Sigmoid colon (tissue), 7 donors: Measurements from ENCODE around the gene CNPY3. TPM values are rescaled to one million over a fixed set of nuclear protein-coding genes. Genes with fewer than 3 reads are reported as not detected.

Source experiments
- DNase-seq: peaks from one replicate; pipeline ENCODE4 v3.0.0-alpha.2; 2019
- H3K27ac ChIP-seq, 4 donors: fragments of 200-600 bp; sonication (generic); one replicate each; pipeline ENCODE4 v1.5.1; 2016 to 2019; ENCODE audit warnings: mild to moderate bottlenecking in 1 of 4
- H3K27me3 ChIP-seq, 3 donors: fragments of 200-600 bp; sonication (generic); one replicate each; pipeline ENCODE4 v1.5.1; 2019; ENCODE audit warnings: mild to moderate bottlenecking in 1 of 3
- H3K36me3 ChIP-seq, 4 donors: fragments of 200-600 bp; sonication (generic); one replicate each; pipeline ENCODE4 v1.5.1; 2016 to 2019
- H3K4me1 ChIP-seq, 4 donors: fragments of 200-600 bp; sonication (generic); one replicate each; pipeline ENCODE4 v1.5.1; 2017 to 2019
- H3K4me3 ChIP-seq, 4 donors: fragments of 200-600 bp; sonication (generic); one replicate each; pipeline ENCODE4 v1.5.1; 2017 to 2019; ENCODE audit warnings: mild to moderate bottlenecking in 2 of 4, moderate library complexity in 1 of 4
- H3K9me3 ChIP-seq, 4 donors: fragments of 200-600 bp in 3 of 4; sonication (generic) in 3 of 4; one replicate each; pipeline versions ENCODE4 v1.5.1 to v1.6.1; 2013 to 2019
- EP300 ChIP-seq, 4 donors: sonication (generic); formaldehyde crosslinking; IDR thresholded peaks; one replicate each; pipeline ENCODE4 v1.6.1; 2017; ENCODE audit warnings: antibody characterized with exemption in 4 of 4
- POLR2A ChIP-seq, 2 donors: fragments of 450-650 bp; IDR thresholded peaks; one replicate each; pipeline ENCODE4 v1.6.1; 2016; ENCODE audit warnings: antibody characterized with exemption in 2 of 2, mild to moderate bottlenecking in 2 of 2, moderate library complexity in 2 of 2
- POLR2AphosphoS5 ChIP-seq, 4 donors: sonication (generic); formaldehyde crosslinking; IDR thresholded peaks; one replicate each; pipeline ENCODE4 v1.6.1; 2017; ENCODE audit warnings: antibody characterized with exemption in 4 of 4
- WGBS, 2 donors: extraction: QIAGEN DNeasy Blood & Tissue Kit; methylation state at CpG; one replicate each; pipeline ENCODE4 v1.1.7; 2013; 5-methylcytosine and 5-hydroxymethylcytosine counted together
- intact Hi-C: fragments of 100-400 bp; cut with DNase I; formaldehyde crosslinking; loops from one replicate; pipeline ENCODE4 v1.15.1; 2023
- polyA plus RNA-seq, 3 donors: library from polyadenylated mRNA; stranded (reverse); fragments of 200-250 nt; gene quantifications; one replicate each; pipeline ENCODE4 v1.2.3, GENCODE V29; 2013
- total RNA-seq, 4 donors: library from RNA; depleted of rRNA; stranded (reverse); fragments of >200 nt; gene quantifications; one replicate each; pipeline ENCODE4 v1.1.0, GENCODE V29; 2016
- TF ChIP-seq, protein P1 (sequence below), 4 experiments: fragments of 450-650 bp in 3 of 4; fragments of 200-600 bp in 1 of 4; IDR thresholded peaks; one replicate each; pipeline ENCODE4 v1.5.1; 2016 to 2019; ENCODE audit warnings: antibody characterized with exemption in 4 of 4, mild to moderate bottlenecking in 3 of 4, moderate library complexity in 2 of 4
- donor health status: healthy with polysubstance abuse.
- donor health status: Bipolar disorder and iron deficiency.
- donor health status: healthy.

The CNPY3 gene
- total and polyA plus RNA-seq, 7 donors: 11.8 to 37.5 (median 23.4) TPM

DNA sequence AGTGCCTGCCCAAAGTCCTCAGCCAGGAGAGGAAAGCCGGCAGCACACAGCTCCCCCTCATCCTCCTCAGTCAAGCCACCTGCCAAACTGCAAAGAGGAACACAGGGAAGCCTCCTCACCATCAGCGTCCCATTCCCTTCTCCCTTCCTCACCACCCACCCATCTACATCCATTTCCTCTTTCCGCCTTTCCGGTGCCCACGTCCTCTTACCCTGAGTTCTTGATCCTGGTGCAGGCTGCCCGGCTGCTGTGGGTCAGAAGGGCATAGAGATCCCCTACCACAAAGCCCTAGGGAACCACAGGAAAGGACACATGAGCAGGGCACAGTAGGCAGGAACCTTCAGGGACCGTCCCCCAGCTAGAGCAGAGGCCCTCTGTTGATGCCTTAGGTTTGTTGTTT lies 37.3 kb downstream of the CNPY3 start:
- peaks cover 0 to 5% (median 2%) of the 10 kb centered on the region in 4 donors for H3K4me1 ChIP-seq
- H3K27ac ChIP-seq: no peak overlapping the region
- no peak overlapping the region for H3K4me3 ChIP-seq
- no peak for DNase-seq
- intact Hi-C loops: no loop called here
- H3K9me3 ChIP-seq: no peaks in the 10 kb centered on the region
- H3K36me3 ChIP-seq: peaks cover 18 to 65% (median 25%) of the 10 kb centered on the region in 4 donors
- no peaks in the 10 kb centered on the region for H3K27me3 ChIP-seq
- no peak for TF ChIP-seq POLR2A (IDR thresholded peaks at IDR 0.05)
- TF ChIP-seq POLR2AphosphoS5 (IDR thresholded peaks at IDR 0.05): no peak
- TF ChIP-seq EP300 (IDR thresholded peaks at IDR 0.05): no peak
- TF ChIP-seq, protein P1, sequence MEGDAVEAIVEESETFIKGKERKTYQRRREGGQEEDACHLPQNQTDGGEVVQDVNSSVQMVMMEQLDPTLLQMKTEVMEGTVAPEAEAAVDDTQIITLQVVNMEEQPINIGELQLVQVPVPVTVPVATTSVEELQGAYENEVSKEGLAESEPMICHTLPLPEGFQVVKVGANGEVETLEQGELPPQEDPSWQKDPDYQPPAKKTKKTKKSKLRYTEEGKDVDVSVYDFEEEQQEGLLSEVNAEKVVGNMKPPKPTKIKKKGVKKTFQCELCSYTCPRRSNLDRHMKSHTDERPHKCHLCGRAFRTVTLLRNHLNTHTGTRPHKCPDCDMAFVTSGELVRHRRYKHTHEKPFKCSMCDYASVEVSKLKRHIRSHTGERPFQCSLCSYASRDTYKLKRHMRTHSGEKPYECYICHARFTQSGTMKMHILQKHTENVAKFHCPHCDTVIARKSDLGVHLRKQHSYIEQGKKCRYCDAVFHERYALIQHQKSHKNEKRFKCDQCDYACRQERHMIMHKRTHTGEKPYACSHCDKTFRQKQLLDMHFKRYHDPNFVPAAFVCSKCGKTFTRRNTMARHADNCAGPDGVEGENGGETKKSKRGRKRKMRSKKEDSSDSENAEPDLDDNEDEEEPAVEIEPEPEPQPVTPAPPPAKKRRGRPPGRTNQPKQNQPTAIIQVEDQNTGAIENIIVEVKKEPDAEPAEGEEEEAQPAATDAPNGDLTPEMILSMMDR (IDR thresholded peaks at IDR 0.05): no peak
- 79 to 86% methylated on average over 7 of the region's 7 CpGs for WGBS, 2 donors

DNA sequence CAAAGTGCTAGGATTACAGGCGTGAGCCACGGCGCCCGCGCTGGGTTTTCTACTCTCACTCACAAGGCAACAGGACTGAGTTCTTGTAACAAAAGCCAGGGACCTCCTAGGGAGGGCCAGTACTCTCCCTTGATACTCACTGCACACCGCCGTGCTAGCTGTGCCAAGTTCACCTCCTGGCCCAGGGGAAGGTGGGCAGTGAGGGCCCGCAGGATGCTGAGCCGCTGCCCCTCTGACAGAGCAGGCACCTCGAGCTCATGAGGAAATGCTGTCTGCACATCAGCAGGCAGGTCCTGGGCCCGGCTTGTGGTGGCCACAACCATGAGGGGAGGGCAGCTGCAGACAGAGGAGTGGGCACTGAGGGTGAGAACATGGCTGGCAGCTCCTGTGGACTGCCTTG lies 37.9 kb downstream of the CNPY3 start:
- Histone ChIP-seq H3K27ac (no peak overlapping the region), H3K27me3 (no peaks in the 10 kb centered on the region), H3K9me3 (no peaks in the 10 kb centered on the region), H3K36me3 (peaks cover 18 to 65% (median 25%) of the 10 kb centered on the region in 4 donors), H3K4me3 (no peak overlapping the region), H3K4me1 (peaks cover 0 to 8% (median 4%) of the 10 kb centered on the region in 4 donors)
- WGBS, 2 donors: 96% methylated on average over 11 of the region's 11 CpGs
- intact Hi-C loops: no loop called here
- no peak for TF ChIP-seq POLR2AphosphoS5 (IDR thresholded peaks at IDR 0.05)
- no peak for TF ChIP-seq POLR2A (IDR thresholded peaks at IDR 0.05)
- no peak for TF ChIP-seq EP300 (IDR thresholded peaks at IDR 0.05)
- TF ChIP-seq, protein P1 (IDR thresholded peaks at IDR 0.05): no peak
- DNase-seq: no peak

DNA sequence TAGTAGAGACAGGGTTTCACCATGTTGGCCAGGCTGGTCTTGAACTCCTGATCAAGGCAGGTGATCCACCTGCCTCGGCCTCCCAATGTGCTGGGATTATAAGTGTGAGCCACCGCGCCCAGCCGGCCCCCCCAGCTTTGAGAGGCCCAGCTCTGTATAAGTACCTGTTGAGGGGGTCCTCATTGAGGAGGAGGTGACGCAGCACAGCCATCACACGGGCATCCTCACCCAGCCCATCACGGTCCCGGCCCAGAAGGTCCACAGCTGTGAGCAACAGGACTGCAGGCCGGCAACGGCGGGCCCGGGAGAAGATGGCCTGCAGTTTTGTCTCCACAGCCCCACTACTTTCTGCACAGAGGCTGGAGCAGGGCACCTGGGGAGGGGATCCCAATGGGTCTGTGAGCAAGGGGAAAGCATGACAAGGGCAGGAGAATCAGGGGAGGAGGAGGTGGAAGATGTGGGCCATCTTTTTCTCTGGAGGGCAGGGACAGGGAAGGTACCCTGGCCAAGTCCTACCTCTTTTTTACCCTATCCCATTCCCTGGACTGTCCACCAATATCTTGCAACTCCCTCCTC lies 38.9 kb downstream of the CNPY3 start:
- intact Hi-C loops: no loop called here
- no peak overlapping the region for H3K4me3 ChIP-seq
- peaks cover 0 to 8% (median 4%) of the 10 kb centered on the region in 4 donors for H3K4me1 ChIP-seq
- H3K36me3 ChIP-seq: peaks cover 18 to 60% (median 25%) of the 10 kb centered on the region in 4 donors
- H3K27ac ChIP-seq: no peak overlapping the region
- 97% methylated on average over 12 of the region's 12 CpGs for WGBS, 2 donors
- no peaks in the 10 kb centered on the region for H3K9me3 ChIP-seq
- no peaks in the 10 kb centered on the region for H3K27me3 ChIP-seq
- no peak for DNase-seq
- TF ChIP-seq EP300 (IDR thresholded peaks at IDR 0.05): no peak
- TF ChIP-seq POLR2AphosphoS5 (IDR thresholded peaks at IDR 0.05): no peak
- TF ChIP-seq, protein P1 (IDR thresholded peaks at IDR 0.05): no peak
- no peak for TF ChIP-seq POLR2A (IDR thresholded peaks at IDR 0.05)

DNA sequence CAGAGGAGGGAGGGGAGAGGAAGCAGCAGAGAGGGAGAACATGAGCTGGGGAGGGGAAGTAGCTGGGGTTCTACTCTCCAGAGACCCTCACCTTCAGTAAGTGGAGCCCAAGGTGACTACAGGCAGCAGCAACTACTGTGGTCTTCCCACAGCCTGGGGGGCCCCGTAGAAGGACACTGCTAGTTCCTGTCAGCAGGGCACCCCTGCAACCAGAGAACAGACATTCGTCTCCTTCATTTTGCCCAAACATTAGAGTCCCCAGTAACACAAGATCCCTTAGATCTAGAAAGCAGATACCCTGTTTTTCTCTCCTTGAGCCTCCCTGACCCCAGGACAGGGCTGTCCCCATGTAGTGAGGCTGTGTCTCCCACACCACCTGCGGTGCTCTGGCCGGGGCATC lies 39.5 kb downstream of the CNPY3 start:
- Histone ChIP-seq H3K36me3 (peaks cover 18 to 54% (median 25%) of the 10 kb centered on the region in 4 donors), H3K27me3 (no peaks in the 10 kb centered on the region), H3K4me3 (no peak overlapping the region), H3K27ac (no peak overlapping the region), H3K4me1 (peaks cover 0 to 8% (median 4%) of the 10 kb centered on the region in 4 donors), H3K9me3 (no peaks in the 10 kb centered on the region)
- intact Hi-C loops: no loop called here
- TF ChIP-seq, protein P1 (IDR thresholded peaks at IDR 0.05): no peak
- TF ChIP-seq POLR2A (IDR thresholded peaks at IDR 0.05): no peak
- TF ChIP-seq EP300 (IDR thresholded peaks at IDR 0.05): no peak
- no peak for TF ChIP-seq POLR2AphosphoS5 (IDR thresholded peaks at IDR 0.05)
- DNase-seq: no peak
- WGBS, 2 donors: 81 to 86% methylated on average over 4 of the region's 4 CpGs

DNA sequence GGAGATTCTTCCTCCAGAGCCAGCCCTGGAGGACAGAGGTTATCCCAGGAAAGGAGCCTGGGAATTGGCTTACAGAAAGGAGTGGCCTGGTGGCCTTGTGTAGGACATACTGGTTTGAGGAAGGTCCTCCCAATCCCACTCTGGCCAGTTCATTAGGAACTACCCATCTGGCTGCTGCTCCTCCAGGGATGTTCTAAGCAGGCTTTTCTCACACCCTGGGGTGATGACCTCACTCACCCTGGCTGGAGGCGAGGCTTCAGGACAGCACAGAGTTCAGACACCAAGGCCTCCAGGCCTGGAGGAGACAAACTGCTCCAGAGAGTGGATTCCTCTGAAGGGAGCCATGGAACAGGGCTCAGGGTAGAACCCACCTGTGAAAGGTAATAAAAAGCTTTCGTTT lies 40.2 kb downstream of the CNPY3 start:
- intact Hi-C loops: no loop called here

More for the DNA sequence above, 40.2 kb downstream of the CNPY3 start:
- no peaks in the 10 kb centered on the region for H3K27me3 ChIP-seq
- no peak for DNase-seq
- peaks cover 0 to 8% (median 4%) of the 10 kb centered on the region in 4 donors for H3K4me1 ChIP-seq
- no peak overlapping the region for H3K4me3 ChIP-seq
- TF ChIP-seq POLR2AphosphoS5 (IDR thresholded peaks at IDR 0.05) (no peak), POLR2A (IDR thresholded peaks at IDR 0.05) (no peak), EP300 (IDR thresholded peaks at IDR 0.05) (no peak)
- TF ChIP-seq, protein P1 (IDR thresholded peaks at IDR 0.05): no peak
- no peak overlapping the region for H3K27ac ChIP-seq
- 92 to 96% methylated on average over 2 of the region's 2 CpGs for WGBS, 2 donors
- no peaks in the 10 kb centered on the region for H3K9me3 ChIP-seq
- peaks cover 18 to 48% (median 22%) of the 10 kb centered on the region in 4 donors for H3K36me3 ChIP-seq
